ENCODE data around the gene EREG. TPM values are rescaled to one million over a fixed set of nuclear protein-coding genes. Genes with fewer than 3 reads are reported as not detected.

Gene EREG
- total RNA-seq, 1 experiment from 2014 or later: not detected

GRCh38 chr4:74433043-74433442 lies 68.1 kb downstream of the EREG start:
- Histone ChIP-seq H3K27ac (ENCODE audit: insufficient read length, low read depth, low read length) (no peak overlapping the region), H3K14ac (ENCODE audit: insufficient read depth, low read length) (no peak overlapping the region), H3K9ac (ENCODE audit: extremely low read depth, insufficient read length, low read length) (no peak overlapping the region), H3K4me2 (ENCODE audit: insufficient read depth, insufficient read length, low read length) (no peak overlapping the region), H4K91ac (ENCODE audit: insufficient read length, low read depth, low read length) (no peak overlapping the region), H4K5ac (ENCODE audit: insufficient read length, low read depth, low read length) (no peak overlapping the region), H3K9me3 (ENCODE audit: control insufficient read depth, low read depth, low read length) (no peaks in the 10 kb centered on the region), H3T11ph (ENCODE audit: low read length) (no peak overlapping the region), H4K8ac (replicated peaks; ENCODE audit: insufficient read length, low read depth, low read length) (no peak overlapping the region), H2AK5ac (ENCODE audit: insufficient read length, low read length) (no peak overlapping the region), H2BK12ac (ENCODE audit: insufficient read length, low read depth, low read length) (no peak overlapping the region), H2AFZ (ENCODE audit: low read length) (no peak overlapping the region), H3K4me1 (ENCODE audit: insufficient read depth, low read length) (no peaks in the 10 kb centered on the region), H3K23me2 (ENCODE audit: insufficient read length, low read depth, low read length, poor library complexity, severe bottlenecking) (no peaks in the 10 kb centered on the region), H3K27me3 (ENCODE audit: insufficient read depth, low read length) (no peaks in the 10 kb centered on the region), H3K56ac (ENCODE audit: insufficient read length, low read depth, low read length) (no peak overlapping the region), H3K79me2 (ENCODE audit: insufficient read depth, low read length) (no peaks in the 10 kb centered on the region), H3K79me1 (ENCODE audit: insufficient read depth, low read depth, low read length, poor library complexity, severe bottlenecking) (no peaks in the 10 kb centered on the region), H2BK15ac (ENCODE audit: low read depth, low read length) (no peak overlapping the region), H2BK20ac (ENCODE audit: low read depth, low read length, poor library complexity, severe bottlenecking) (no peak overlapping the region), H3K23ac (ENCODE audit: insufficient read length, low read depth, low read length) (no peak overlapping the region), H3K4ac (ENCODE audit: low read depth, low read length) (no peak overlapping the region), H3K18ac (ENCODE audit: insufficient read length, low read depth, low read length) (no peak overlapping the region), H4K20me1 (ENCODE audit: control insufficient read depth, insufficient read depth, insufficient read length) (no peaks in the 10 kb centered on the region), H2BK120ac (ENCODE audit: low read depth, low read length, poor library complexity, severe bottlenecking) (no peak overlapping the region), H2BK5ac (ENCODE audit: insufficient read length, low read length) (no peak overlapping the region)
- Mint-ChIP-seq H3K36me3 (ENCODE audit: insufficient read depth in 1 of 3, low read depth in 3 of 3) (no peaks in the 10 kb centered on the region), H3K4me3 (no peak overlapping the region), H3K27ac (no peak overlapping the region), H3K9me3 (no peaks in the 10 kb centered on the region), H3K27me3 (ENCODE audit: low read depth) (no peaks in the 10 kb centered on the region), H3K4me1 (no peaks in the 10 kb centered on the region)
- WGBS (ENCODE audit: extremely low coverage, insufficient read length, low lambda C conversion rate): no CpG with 5 or more reads among the region's 2 CpGs
- DNase-seq: no peak
- TF ChIP-seq CTCF (conservative IDR thresholded peaks at IDR 0.05): no peak
